ENCODE results near the gene INAFM2. TPM values are rescaled to one million over a fixed set of nuclear protein-coding genes. Genes with fewer than 3 reads are reported as not detected.

INAFM2 gene
- total and polyA plus RNA-seq, 2 experiments from 2014 or later = 18.1 to 32.7 TPM

GRCh38 chr15:40343512-40343911 is 20.0 kb downstream of the INAFM2 start:
- ATAC-seq (no peak), DNase-seq (ENCODE audit: low spot score) (no peak)
- no peaks in the 10 kb centered on the region; the same call in 1 of the 2 replicates for H3K4me1 ChIP-seq (ENCODE audit: insufficient read depth)
- H3K36me3 ChIP-seq (ENCODE audit: insufficient read depth) = no peaks in the 10 kb centered on the region
- peaks cover 30% of the 10 kb centered on the region for H3K4me1 Mint-ChIP-seq
- no peaks in the 10 kb centered on the region for H3F3A ChIP-seq (replicated peaks; ENCODE audit: low read depth)
- no peaks in the 10 kb centered on the region for H3K79me2 ChIP-seq (replicated peaks; ENCODE audit: insufficient read depth)
- peak overlapping the region; percentile 52 for H2AFZ ChIP-seq
- peaks cover 11% of the 10 kb centered on the region for H3K27me3 Mint-ChIP-seq (ENCODE audit: insufficient read depth, low read depth, poor library complexity)
- H3K27me3 ChIP-seq (ENCODE audit: insufficient read depth) = no peaks in the 10 kb centered on the region
- no peak overlapping the region for H3K27ac ChIP-seq (ENCODE audit: low read depth)
- no peaks in the 10 kb centered on the region; the same call in 2 of the 3 replicates for H3K36me3 Mint-ChIP-seq (ENCODE audit: low read depth)
- TF ChIP-seq ZNF114 (CRISPR knock-in tag; IDR thresholded peaks at IDR 0.05) (no peak), EZH2 (IDR thresholded peaks at IDR 0.05; ENCODE audit: low read depth, unreplicated experiment) (no peak), ZNF331 (CRISPR knock-in tag; IDR thresholded peaks at IDR 0.05; ENCODE audit: low read depth) (no peak), NANOG (IDR thresholded peaks at IDR 0.05; ENCODE audit: borderline replicate concordance) (no peak), JUNB (IDR thresholded peaks at IDR 0.05; ENCODE audit: unreplicated experiment) (no peak), CREB1 (CRISPR knock-in tag; IDR thresholded peaks at IDR 0.05; ENCODE audit: low read depth) (no peak), CTCF (conservative IDR thresholded peaks at IDR 0.05; ENCODE audit: low read depth in 2 of 2) (no peak), ZNF462 (CRISPR knock-in tag; IDR thresholded peaks at IDR 0.05) (no peak), POLR2AphosphoS5 (IDR thresholded peaks at IDR 0.05; ENCODE audit: low read depth) (no peak), ETS1 (IDR thresholded peaks at IDR 0.05) (no peak), EZH2phosphoT487 (IDR thresholded peaks at IDR 0.05; ENCODE audit: unreplicated experiment) (no peak), STAT1 (IDR thresholded peaks at IDR 0.05; ENCODE audit: unreplicated experiment) (no peak), REST (IDR thresholded peaks at IDR 0.05; ENCODE audit: unreplicated experiment) (no peak)
- H3K9me2 ChIP-seq (ENCODE audit: insufficient read depth) = no peaks in the 10 kb centered on the region
- H3K9me3 Mint-ChIP-seq = no peaks in the 10 kb centered on the region
- H3K4me3 ChIP-seq = no peak overlapping the region
- H3K4me2 ChIP-seq = no peak overlapping the region
- no peaks in the 10 kb centered on the region for H4K20me1 ChIP-seq (replicated peaks; ENCODE audit: insufficient read depth)
- H3K27ac Mint-ChIP-seq = no peak overlapping the region; the same call in 1 of the 2 replicates
- H3K4me3 Mint-ChIP-seq = no peak overlapping the region

All from GM23338 (cell line).